Skeletal muscle cell (primary cell): ENCODE results near the gene FER.
A peak's percentile ranks its signal among the peaks of the same experiment; 100 is the strongest.
"Not testable (repeated sequence)": the region's sequence is repeated elsewhere in the genome, so short reads cannot be mapped to it uniquely, and the experiment has no call there.

Experiments
- DNase-seq: peaks from one replicate; pipeline ENCODE4 v3.0.0-alpha.2; 2010; ENCODE audit warnings: low read depth
- H3K4me3 ChIP-seq: 2 replicates; pipeline ENCODE4 v1.5.1; 2011; ENCODE audit warnings: low read depth, mild to moderate bottlenecking, control low read depth, low read length, moderate library complexity

The FER gene

GRCh38 chr5:108937221-108937620, 189.5 kb downstream of the FER start:
- DNase-seq = no peak
- H3K4me3 ChIP-seq = no peak overlapping the region

- no peak overlapping the region for H3K4me3 ChIP-seq
- no peak for DNase-seq
These were observed 192.8 kb downstream of the FER start for GRCh38 chr5:108940506-108940905.

GRCh38 chr5:108941746-108942145, 194.0 kb downstream of the FER start:
- DNase-seq = no peak
- no peak overlapping the region for H3K4me3 ChIP-seq

DNA sequence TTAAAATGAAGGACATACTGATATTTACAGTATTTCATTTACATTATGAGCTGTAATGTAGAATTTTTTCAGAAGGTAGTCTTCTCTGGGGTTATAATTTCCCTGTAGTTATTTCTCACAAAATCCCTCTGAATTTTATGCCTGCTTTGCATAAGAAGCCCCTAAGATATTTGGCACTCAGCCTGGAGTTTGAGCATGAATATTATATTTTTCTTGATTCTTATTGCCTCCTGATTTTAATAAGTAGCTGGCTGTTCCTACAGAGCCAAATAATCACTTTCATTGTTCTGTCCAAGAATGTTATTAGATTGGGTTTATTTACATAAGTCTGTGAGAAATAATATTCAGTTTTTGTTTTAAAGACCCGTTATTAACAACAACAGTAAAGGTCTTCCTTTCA, 195.0 kb downstream of the FER start:
- H3K4me3 ChIP-seq = no peak overlapping the region
- DNase-seq = no peak

DNA sequence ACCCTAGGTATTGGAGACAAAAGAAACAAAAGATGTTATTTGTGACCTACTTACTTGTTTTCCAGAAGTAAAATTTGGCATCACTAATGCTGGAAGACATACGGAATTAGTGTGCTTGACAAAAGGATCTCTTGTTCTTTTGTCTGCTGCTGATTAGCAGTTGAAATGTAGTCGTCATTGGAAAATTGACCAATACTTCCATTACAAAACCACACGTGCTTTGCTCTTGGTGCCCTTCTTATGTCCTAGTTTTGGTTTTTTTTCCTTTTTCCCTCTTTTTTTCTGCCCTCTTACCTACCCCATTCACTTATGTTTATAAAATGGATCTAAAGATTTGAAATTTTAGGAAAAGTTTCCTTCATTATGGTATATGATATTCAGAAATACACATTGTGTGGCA, 197.4 kb downstream of the FER start:
- no peak overlapping the region for H3K4me3 ChIP-seq
- no peak for DNase-seq

- H3K4me3 ChIP-seq = no peak overlapping the region
These were observed 198.3 kb downstream of the FER start for GRCh38 chr5:108946008-108946407.

DNA sequence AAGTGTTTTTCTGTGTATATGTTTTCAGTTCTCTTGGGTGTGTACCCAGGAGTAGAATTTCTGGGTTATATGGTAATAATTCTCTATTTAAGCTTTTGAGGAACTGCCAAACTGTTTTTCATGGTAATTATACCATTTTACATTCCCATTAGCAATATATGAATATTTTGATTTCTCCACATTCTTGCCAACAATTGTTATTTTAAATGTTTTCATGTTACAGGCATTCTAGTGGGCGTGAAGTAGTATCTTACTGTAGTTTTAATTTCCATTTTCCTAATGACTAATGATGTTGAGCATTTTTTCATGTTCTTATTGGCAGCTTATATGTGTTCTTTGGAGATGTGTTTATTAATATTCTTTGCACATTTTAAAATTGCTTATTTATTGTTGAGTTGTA, 199.5 kb downstream of the FER start:
- no peak for DNase-seq
- H3K4me3 ChIP-seq = no peak overlapping the region

More at GRCh38 chr5:108946008-108946407, 198.3 kb downstream of the FER start:
- no peak for DNase-seq

DNA sequence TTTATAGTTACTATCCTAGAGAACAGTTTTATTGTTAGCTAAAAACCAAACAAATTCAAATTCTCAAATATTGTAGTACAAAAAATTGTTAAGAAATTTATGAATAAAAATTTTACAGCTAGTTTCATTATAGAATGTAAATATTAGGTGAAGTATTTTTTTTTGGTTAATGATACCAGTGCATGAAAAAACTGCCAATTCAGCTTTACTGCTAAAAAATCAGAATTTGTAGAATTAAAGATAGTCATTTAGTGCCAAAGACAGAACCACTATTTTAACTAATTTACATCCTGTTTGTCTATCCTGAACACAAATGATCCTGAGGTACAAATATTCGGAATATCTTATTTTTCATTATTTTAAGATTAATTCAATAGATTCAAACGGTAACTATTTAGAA, 202.6 kb downstream of the FER start:
- H3K4me3 ChIP-seq = no peak overlapping the region
- DNase-seq = no peak

GRCh38 chr5:108953940-108954339, 206.2 kb downstream of the FER start:
- H3K4me3 ChIP-seq = no peak overlapping the region
- no peak for DNase-seq

- H3K4me3 ChIP-seq = no peak overlapping the region
- no peak for DNase-seq
These were observed 209.6 kb downstream of the FER start for GRCh38 chr5:108957333-108957732.

- no peak overlapping the region for H3K4me3 ChIP-seq
- no peak for DNase-seq
These were observed 219.2 kb downstream of the FER start for GRCh38 chr5:108966910-108967309.

- no peak overlapping the region for H3K4me3 ChIP-seq
- no peak for DNase-seq
These were observed 226.9 kb downstream of the FER start for GRCh38 chr5:108974594-108974993.

- no peak overlapping the region for H3K4me3 ChIP-seq
These were observed 228.0 kb downstream of the FER start for GRCh38 chr5:108975697-108976096.

DNA sequence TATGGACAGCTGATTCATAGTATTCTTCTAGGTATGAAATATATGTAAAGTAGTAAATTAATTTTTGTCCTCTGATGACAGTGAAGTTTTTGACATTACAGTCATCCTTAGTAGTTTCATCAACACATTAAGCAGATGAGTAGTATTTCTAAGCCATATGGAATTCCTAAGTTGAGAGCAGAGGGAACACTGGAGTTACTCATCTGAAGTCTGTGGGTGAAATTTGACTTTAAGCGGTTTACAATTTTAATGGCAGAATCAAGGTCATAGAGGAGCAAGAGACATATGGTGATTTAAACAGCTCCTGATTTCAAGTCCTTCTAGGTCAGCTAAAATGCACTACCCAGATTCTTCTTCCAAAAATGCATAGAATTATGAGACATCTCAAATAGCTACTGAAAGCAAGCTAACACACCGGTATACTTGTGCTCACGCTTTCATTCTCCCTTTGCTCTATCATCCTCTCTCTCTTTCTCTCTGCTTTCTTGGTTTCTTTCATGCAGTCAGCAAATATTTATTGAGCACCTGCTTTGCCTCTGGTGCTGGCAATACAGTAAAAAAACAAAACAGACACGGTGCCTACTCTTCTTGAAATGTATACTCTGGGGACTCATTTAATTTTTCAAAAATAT, 235.9 kb downstream of the FER start:
- peak; percentile 25 for DNase-seq
- H3K4me3 ChIP-seq = no peak overlapping the region

More at GRCh38 chr5:108975697-108976096, 228.0 kb downstream of the FER start:
- DNase-seq = no peak

- no peak for DNase-seq
- H3K4me3 ChIP-seq = no peak overlapping the region
These were observed 242.2 kb downstream of the FER start for GRCh38 chr5:108989761-108990392.

DNA sequence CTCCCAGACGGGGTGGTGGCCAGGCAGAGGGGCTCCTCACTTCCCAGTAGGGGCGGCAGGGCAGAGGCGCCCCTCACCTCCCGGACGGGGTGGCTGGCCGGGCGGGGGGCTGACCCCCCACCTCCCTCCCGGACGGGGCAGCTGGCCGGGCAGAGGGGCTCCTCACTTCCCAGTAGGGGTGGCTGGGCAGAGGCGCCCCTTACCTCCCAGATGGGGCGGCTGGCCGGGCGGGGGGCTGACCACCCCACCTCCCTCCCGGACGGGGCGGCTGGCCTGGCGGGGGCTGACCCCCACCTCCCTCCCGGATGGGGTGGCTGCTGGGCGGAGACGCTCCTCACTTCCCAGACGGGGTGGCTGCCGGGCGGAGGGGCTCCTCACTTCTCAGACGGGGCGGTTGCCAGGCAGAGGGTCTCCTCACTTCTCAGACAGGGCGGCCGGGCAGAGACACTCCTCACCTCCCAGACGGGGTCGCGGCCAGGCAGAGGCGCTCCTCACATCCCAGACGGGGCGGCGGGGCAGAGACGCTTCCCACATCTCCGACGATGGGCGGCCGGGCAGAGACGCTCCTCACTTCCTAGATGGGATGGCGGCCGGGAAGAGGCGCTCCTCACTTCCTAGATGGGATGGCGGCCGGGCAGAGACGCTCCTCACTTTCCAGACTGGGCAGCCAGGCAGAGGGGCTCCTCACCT, 244.8 kb downstream of the FER start:
- H3K4me3 ChIP-seq, DNase-seq: not testable (repeated sequence)

- not testable (repeated sequence) for DNase-seq, H3K4me3 ChIP-seq
These were observed 245.7 kb downstream of the FER start for GRCh38 chr5:108993440-108993839.

DNA sequence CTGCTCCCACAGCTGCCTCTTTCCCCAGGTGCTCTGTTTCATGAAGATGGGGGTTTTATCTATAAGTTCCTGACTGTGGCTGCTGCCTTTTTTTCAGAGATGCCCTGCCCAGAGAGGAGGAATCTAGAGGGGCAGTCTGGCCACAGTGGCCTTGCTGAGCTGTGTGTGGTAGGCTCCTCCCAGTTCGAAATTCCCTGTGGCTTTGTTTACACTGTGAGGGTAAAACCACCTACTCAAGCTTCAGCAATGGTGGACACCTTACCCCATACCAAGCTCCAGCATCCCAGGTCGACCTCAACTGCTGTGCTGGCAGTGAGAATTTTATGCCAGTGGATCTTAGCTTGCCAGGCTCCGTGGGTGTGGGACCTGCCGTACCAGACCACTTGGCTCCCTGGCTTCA, 250.0 kb downstream of the FER start:
- no peak for DNase-seq
- H3K4me3 ChIP-seq = no peak overlapping the region

- DNase-seq = no peak
These were observed 250.5 kb downstream of the FER start for GRCh38 chr5:108998216-108998615.

GRCh38 chr5:109003928-109004327, 256.2 kb downstream of the FER start:
- H3K4me3 ChIP-seq = no peak overlapping the region
- no peak for DNase-seq

More at GRCh38 chr5:108998216-108998615, 250.5 kb downstream of the FER start:
- H3K4me3 ChIP-seq = no peak overlapping the region
